ENCODE results near the gene HOXC6. TPM values are rescaled to one million over a fixed set of nuclear protein-coding genes. Genes with fewer than 3 reads are reported as not detected.

Gene HOXC6
- total RNA-seq, 5 donors from 2014 or later (not counting 1 experiment from before 2014, with no cell fraction given), result not detected

DNA sequence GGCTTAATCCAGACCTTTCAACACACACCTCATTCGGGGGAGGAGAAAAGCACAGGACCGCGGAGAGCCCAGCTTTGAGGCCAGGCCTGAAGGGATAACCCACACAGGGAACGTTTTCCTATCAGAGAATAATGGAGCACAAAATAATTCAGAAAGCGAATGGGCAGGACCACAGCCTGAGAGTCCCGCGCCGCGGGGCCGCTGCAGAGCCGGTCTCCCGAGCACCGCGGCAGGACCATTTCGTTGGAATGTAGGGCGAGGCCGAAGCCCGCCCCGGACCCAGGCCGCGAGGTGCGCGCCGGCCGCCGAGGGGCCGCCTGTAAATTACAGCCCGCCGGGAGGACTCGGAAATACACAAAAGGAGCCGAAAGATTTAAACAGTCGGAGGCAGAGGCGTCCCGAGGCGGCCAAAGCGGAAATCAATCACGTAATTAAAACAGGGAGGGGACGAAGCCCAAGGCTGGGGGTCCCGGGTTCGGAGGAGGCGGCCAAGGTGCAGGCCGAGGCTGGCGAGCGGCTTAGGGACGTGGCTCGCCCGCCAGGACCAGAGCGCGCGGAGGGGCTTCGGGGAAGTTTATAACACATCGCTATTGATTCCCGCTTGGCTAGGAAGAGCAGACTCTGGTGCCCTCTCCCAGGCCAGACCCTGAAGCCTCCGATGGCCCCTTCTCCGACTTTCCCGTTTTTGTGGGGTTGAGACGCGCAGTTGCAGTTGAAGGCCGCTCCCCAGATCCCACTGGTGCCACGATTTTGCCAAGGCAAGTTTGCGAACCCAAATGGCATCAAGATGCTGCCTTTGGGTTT is 19.1 kb downstream of the HOXC6 start:
- H3K4me3 ChIP-seq (ENCODE audit: control insufficient read depth in 1 of 2, extremely low read depth in 1 of 2, low read length in 1 of 2), result peak overlapping the region in 1 of 2 donors; percentile 18
- H3K9me3 Mint-ChIP-seq, result no peaks in the 10 kb centered on the region
- H3K4me1 ChIP-seq (ENCODE audit: control insufficient read depth in 1 of 2, extremely low read depth in 1 of 2, insufficient read depth in 2 of 2, low read length in 2 of 2), result peaks cover 0 to 40% of the 10 kb centered on the region in 2 experiments
- H3K9me3 ChIP-seq, result no peaks in the 10 kb centered on the region
- peaks cover 27 to 37% (median 37%) of the 10 kb centered on the region in 3 donors for H3K4me1 Mint-ChIP-seq
- peak overlapping the region; percentile 28 to 62 (median 28) for H3K4me3 Mint-ChIP-seq
- H3K27me3 ChIP-seq (replicated peaks in 1 of 2; ENCODE audit: control insufficient read depth in 2 of 2, extremely low read depth in 1 of 2, insufficient read depth in 2 of 2, low read length in 1 of 2), result peaks cover 30 to 88% of the 10 kb centered on the region in 2 experiments
- peaks cover 90 to 97% of the 10 kb centered on the region in 2 donors for H3K27me3 Mint-ChIP-seq
- CTCF ChIA-PET, result no interaction called here
- DNase-seq (no peak), ATAC-seq (replicated peaks in 1 of 4) (no peak)
- POLR2A ChIA-PET, result no interaction called here
- H3K36me3 ChIP-seq (ENCODE audit: control insufficient read depth in 2 of 2, extremely low read depth in 1 of 2, insufficient read depth in 1 of 2, low read length in 1 of 2), result no peaks in the 10 kb centered on the region
- no peak overlapping the region for H3K27ac ChIP-seq (ENCODE audit: low read length)
- H3K27ac Mint-ChIP-seq, result no peak overlapping the region
- H3K36me3 Mint-ChIP-seq, result no peaks in the 10 kb centered on the region
- WGBS (ENCODE audit: insufficient coverage), result 14% methylated on average over 57 of the region's 61 CpGs

DNA sequence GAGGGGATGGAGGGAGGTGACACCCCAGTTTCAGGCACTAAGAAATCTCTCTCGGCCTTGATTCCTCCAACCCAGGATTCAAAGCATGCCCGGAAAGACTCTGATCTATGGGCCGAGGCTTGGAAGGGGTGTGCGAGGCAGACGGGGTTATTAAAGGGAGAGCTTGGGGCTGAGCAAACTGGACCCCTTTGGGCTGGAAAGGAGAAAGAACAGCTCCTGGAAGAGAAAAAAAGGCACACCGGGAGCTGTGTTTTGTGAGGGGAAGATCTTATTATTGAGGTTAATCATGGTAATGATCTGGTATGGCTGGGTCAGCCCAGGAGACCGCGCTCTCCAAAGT is 19.7 kb downstream of the HOXC6 start:
- peak overlapping the region in 1 of 3 donors; percentile 62 for H3K4me3 Mint-ChIP-seq
- H3K9me3 Mint-ChIP-seq, result no peaks in the 10 kb centered on the region
- WGBS (ENCODE audit: insufficient coverage), result 30% methylated on average over 5 of the region's 8 CpGs
- ATAC-seq (replicated peaks in 1 of 4) (no peak), DNase-seq (no peak)
- Histone ChIP-seq H3K4me3 (ENCODE audit: control insufficient read depth in 1 of 2, extremely low read depth in 1 of 2, low read length in 1 of 2) (no peak overlapping the region), H3K9me3 (no peaks in the 10 kb centered on the region), H3K36me3 (ENCODE audit: control insufficient read depth in 2 of 2, extremely low read depth in 1 of 2, insufficient read depth in 1 of 2, low read length in 1 of 2) (no peaks in the 10 kb centered on the region), H3K27me3 (replicated peaks in 1 of 2; ENCODE audit: control insufficient read depth in 2 of 2, extremely low read depth in 1 of 2, insufficient read depth in 2 of 2, low read length in 1 of 2) (peaks cover 27 to 88% of the 10 kb centered on the region in 2 experiments), H3K27ac (ENCODE audit: low read length) (no peak overlapping the region), H3K4me1 (ENCODE audit: control insufficient read depth in 1 of 2, extremely low read depth in 1 of 2, insufficient read depth in 2 of 2, low read length in 2 of 2) (peaks cover 1 to 46% of the 10 kb centered on the region in 2 experiments)
- H3K27me3 Mint-ChIP-seq, result peaks cover 88 to 96% of the 10 kb centered on the region in 2 donors
- H3K27ac Mint-ChIP-seq, result no peak overlapping the region
- H3K36me3 Mint-ChIP-seq, result no peaks in the 10 kb centered on the region
- peaks cover 33 to 42% (median 42%) of the 10 kb centered on the region in 3 donors for H3K4me1 Mint-ChIP-seq
- ChIA-PET POLR2A (no interaction called here), CTCF (no interaction called here)

DNA sequence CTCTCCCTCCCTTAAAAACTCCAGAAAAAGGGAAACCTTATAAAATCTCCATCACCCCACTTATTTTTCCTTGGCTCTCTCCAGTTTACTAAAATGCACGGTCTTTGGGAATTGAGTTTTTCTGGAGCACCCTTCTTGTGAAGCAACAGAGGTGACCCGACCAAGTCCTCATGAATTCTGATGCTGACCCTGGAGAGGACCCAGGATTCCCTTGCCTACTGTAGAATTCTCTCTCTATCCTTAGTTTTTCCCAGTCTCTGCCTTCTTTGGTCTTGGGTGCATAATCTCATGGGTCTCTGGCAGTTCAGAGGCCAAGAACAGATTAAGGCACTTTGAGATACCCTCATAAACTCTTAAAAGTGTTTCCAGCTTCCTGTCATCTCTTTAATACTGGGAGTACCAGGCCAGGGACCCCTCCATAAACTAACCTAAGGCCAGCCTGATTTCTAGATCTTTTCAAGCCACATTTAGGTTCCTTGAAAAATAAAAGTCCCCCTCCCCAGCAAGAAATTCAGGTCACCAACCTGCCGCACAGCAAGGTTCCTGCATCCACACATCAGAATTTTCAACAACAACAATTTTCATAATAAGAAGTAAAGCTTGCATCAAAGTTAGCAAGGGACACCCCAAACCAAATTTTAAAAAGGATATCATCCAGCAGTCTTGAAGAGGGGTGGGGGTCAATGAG is 20.3 kb downstream of the HOXC6 start:
- DNase-seq, result no peak
- Histone ChIP-seq H3K36me3 (ENCODE audit: control insufficient read depth in 2 of 2, extremely low read depth in 1 of 2, insufficient read depth in 1 of 2, low read length in 1 of 2) (no peaks in the 10 kb centered on the region), H3K4me1 (ENCODE audit: control insufficient read depth in 1 of 2, extremely low read depth in 1 of 2, insufficient read depth in 2 of 2, low read length in 2 of 2) (peaks cover 4 to 52% of the 10 kb centered on the region in 2 experiments), H3K4me3 (ENCODE audit: control insufficient read depth in 1 of 2, extremely low read depth in 1 of 2, low read length in 1 of 2) (no peak overlapping the region), H3K9me3 (no peaks in the 10 kb centered on the region), H3K27ac (ENCODE audit: low read length) (no peak overlapping the region), H3K27me3 (replicated peaks in 1 of 2; ENCODE audit: control insufficient read depth in 2 of 2, extremely low read depth in 1 of 2, insufficient read depth in 2 of 2, low read length in 1 of 2) (peaks cover 28 to 88% of the 10 kb centered on the region in 2 experiments)
- H3K9me3 Mint-ChIP-seq, result no peaks in the 10 kb centered on the region
- no peak for ATAC-seq (replicated peaks in 1 of 4)
- ChIA-PET CTCF (interaction anchor here in 1 of 2 donors (0.6 kb wide), 1 partner anchor 146 kb away, joined by 3 read pairs; no protein-coding TSS in a partner anchor), POLR2A (no interaction called here)
- no peaks in the 10 kb centered on the region for H3K36me3 Mint-ChIP-seq
- peaks cover 36 to 46% (median 45%) of the 10 kb centered on the region in 3 donors for H3K4me1 Mint-ChIP-seq
- peak overlapping the region in 1 of 2 donors; percentile 28 for H3K27ac Mint-ChIP-seq
- H3K4me3 Mint-ChIP-seq, result no peak overlapping the region
- 8% methylated on average over 2 of the region's 3 CpGs for WGBS (ENCODE audit: insufficient coverage)
- peaks cover 86 to 97% of the 10 kb centered on the region in 2 donors for H3K27me3 Mint-ChIP-seq

DNA sequence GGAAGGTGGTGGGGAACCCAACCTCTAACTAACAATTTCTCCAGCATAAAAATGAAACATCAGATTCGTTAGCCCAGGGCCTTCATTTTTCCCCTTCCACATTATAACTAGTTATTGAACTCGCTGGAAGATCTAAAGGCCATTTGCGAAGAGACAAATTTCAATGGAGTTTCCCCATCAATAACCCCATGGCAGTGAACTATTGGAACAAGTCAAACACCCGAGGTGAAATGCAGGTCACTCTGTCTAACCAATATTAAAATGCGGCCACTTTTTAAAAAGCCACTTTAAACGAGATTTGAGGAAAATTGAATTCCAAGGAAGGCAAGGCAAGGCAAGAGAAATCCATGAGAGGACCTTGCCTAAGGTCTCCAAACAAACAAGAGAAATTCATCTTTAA is 20.9 kb downstream of the HOXC6 start:
- Histone ChIP-seq H3K4me1 (ENCODE audit: control insufficient read depth in 1 of 2, extremely low read depth in 1 of 2, insufficient read depth in 2 of 2, low read length in 2 of 2) (peaks cover 4 to 52% of the 10 kb centered on the region in 2 experiments), H3K9me3 (no peaks in the 10 kb centered on the region), H3K27ac (ENCODE audit: low read length) (no peak overlapping the region), H3K27me3 (replicated peaks in 1 of 2; ENCODE audit: control insufficient read depth in 2 of 2, extremely low read depth in 1 of 2, insufficient read depth in 2 of 2, low read length in 1 of 2) (peaks cover 28 to 87% of the 10 kb centered on the region in 2 experiments), H3K4me3 (ENCODE audit: control insufficient read depth in 1 of 2, extremely low read depth in 1 of 2, low read length in 1 of 2) (no peak overlapping the region), H3K36me3 (ENCODE audit: control insufficient read depth in 2 of 2, extremely low read depth in 1 of 2, insufficient read depth in 1 of 2, low read length in 1 of 2) (no peaks in the 10 kb centered on the region)
- H3K9me3 Mint-ChIP-seq, result no peaks in the 10 kb centered on the region
- no peak for DNase-seq
- peaks cover 40 to 46% (median 40%) of the 10 kb centered on the region in 3 donors for H3K4me1 Mint-ChIP-seq
- H3K27me3 Mint-ChIP-seq, result peaks cover 80 to 97% of the 10 kb centered on the region in 2 donors
- ChIA-PET CTCF (interaction anchor here in 1 of 2 donors (0.6 kb wide), 1 partner anchor 147 kb away, joined by 3 read pairs; no protein-coding TSS in a partner anchor), POLR2A (no interaction called here)
- no peaks in the 10 kb centered on the region for H3K36me3 Mint-ChIP-seq
- no peak overlapping the region for H3K4me3 Mint-ChIP-seq
- 57% methylated on average over 5 of the region's 6 CpGs for WGBS (ENCODE audit: insufficient coverage)
- no peak for ATAC-seq (replicated peaks in 1 of 4)
- no peak overlapping the region for H3K27ac Mint-ChIP-seq

DNA sequence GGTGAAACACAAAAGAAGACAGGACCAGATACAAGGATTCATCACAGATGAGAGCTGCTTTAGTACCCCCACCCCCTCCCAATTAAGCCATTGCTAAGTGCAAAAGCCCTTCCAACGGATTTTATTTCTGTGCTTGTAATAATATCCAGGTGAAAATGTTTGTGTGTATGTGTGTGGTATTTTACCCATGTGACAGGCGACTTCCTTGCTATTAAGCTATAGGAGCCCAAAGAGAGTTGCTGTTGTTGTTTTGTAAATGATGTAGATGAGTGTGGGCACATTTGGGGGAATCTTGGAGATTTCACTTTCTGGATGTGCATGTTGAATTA is 22.2 kb downstream of the HOXC6 start:
- Histone ChIP-seq H3K36me3 (ENCODE audit: control insufficient read depth in 2 of 2, extremely low read depth in 1 of 2, insufficient read depth in 1 of 2, low read length in 1 of 2) (no peaks in the 10 kb centered on the region), H3K27ac (ENCODE audit: low read length) (no peak overlapping the region), H3K4me1 (ENCODE audit: control insufficient read depth in 1 of 2, extremely low read depth in 1 of 2, insufficient read depth in 2 of 2, low read length in 2 of 2) (peaks cover 4 to 56% of the 10 kb centered on the region in 2 experiments), H3K27me3 (replicated peaks in 1 of 2; ENCODE audit: control insufficient read depth in 2 of 2, extremely low read depth in 1 of 2, insufficient read depth in 2 of 2, low read length in 1 of 2) (peaks cover 29 to 82% of the 10 kb centered on the region in 2 experiments), H3K4me3 (ENCODE audit: control insufficient read depth in 1 of 2, extremely low read depth in 1 of 2, low read length in 1 of 2) (no peak overlapping the region), H3K9me3 (no peaks in the 10 kb centered on the region)
- H3K27me3 Mint-ChIP-seq, result peaks cover 76 to 93% of the 10 kb centered on the region in 2 donors
- no peaks in the 10 kb centered on the region for H3K9me3 Mint-ChIP-seq
- WGBS (ENCODE audit: insufficient coverage), result no CpG with 5 or more reads among the region's 2 CpGs
- H3K4me3 Mint-ChIP-seq, result no peak overlapping the region
- peak overlapping the region in 1 of 2 donors; percentile 10 for H3K27ac Mint-ChIP-seq
- DNase-seq (no peak), ATAC-seq (replicated peaks in 1 of 4) (no peak)
- CTCF ChIA-PET, result interaction anchor here in 1 of 2 donors (0.5 to 1.1 kb wide), 3 partner anchors 11 to 33 kb away, joined by 3 to 4 read pairs (median 3); no protein-coding TSS in a partner anchor
- peaks cover 39 to 49% (median 44%) of the 10 kb centered on the region in 3 donors for H3K4me1 Mint-ChIP-seq
- POLR2A ChIA-PET, result no interaction called here
- no peaks in the 10 kb centered on the region for H3K36me3 Mint-ChIP-seq

DNA sequence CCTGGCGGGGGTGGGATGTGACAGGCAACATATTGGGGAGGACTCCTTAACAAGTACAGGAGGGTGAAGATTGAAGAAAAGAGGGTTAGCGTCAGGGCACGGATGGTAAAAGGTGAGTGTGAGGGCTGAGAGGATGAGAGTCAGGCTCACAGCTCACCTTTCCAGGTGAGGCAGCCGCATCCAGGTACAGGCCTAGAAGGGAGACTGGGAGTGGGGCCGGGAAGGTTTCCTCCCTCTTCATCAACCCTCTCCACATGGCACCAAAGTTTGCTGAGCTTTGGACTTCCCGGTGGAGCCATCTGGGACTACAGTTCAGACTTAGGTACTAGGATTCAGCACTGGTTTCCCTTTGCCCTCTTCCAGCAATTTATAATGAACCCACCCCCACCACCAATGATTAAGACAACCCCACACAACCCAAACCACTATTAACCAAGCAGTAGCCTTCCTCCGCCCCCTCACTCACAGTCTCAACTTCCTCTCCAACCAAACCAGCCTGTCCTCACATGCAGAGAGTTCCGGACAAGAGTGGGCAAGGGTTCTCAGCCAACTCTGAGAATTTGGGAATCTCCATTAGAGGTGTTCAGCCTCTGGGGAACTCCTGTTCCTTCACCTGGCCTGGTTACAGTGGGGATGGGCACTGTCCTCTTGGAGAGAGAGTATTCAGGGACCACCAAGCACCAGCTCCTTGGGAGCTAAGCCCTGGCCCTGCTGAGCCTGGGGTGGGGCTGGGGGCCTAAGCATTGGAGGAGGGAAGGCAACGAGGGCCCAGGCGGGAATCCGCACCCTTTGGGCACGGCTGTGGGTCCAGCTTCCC is 23.0 kb downstream of the HOXC6 start:
- Mint-ChIP-seq H3K36me3 (no peaks in the 10 kb centered on the region), H3K9me3 (no peaks in the 10 kb centered on the region), H3K4me1 (peaks cover 39 to 49% (median 44%) of the 10 kb centered on the region in 3 donors), H3K27ac (no peak overlapping the region), H3K4me3 (no peak overlapping the region), H3K27me3 (peaks cover 76 to 94% of the 10 kb centered on the region in 2 donors)
- Histone ChIP-seq H3K4me3 (ENCODE audit: control insufficient read depth in 1 of 2, extremely low read depth in 1 of 2, low read length in 1 of 2) (no peak overlapping the region), H3K27me3 (replicated peaks in 1 of 2; ENCODE audit: control insufficient read depth in 2 of 2, extremely low read depth in 1 of 2, insufficient read depth in 2 of 2, low read length in 1 of 2) (peaks cover 30 to 76% of the 10 kb centered on the region in 2 experiments), H3K36me3 (ENCODE audit: control insufficient read depth in 2 of 2, extremely low read depth in 1 of 2, insufficient read depth in 1 of 2, low read length in 1 of 2) (no peaks in the 10 kb centered on the region), H3K9me3 (no peaks in the 10 kb centered on the region), H3K27ac (ENCODE audit: low read length) (no peak overlapping the region), H3K4me1 (ENCODE audit: control insufficient read depth in 1 of 2, extremely low read depth in 1 of 2, insufficient read depth in 2 of 2, low read length in 2 of 2) (peaks cover 4 to 56% of the 10 kb centered on the region in 2 experiments)
- DNase-seq, result no peak
- ChIA-PET CTCF (interaction anchor here in 1 of 2 donors (0.5 to 1.1 kb wide), 3 partner anchors 12 to 34 kb away, joined by 3 to 4 read pairs (median 3); no protein-coding TSS in a partner anchor), POLR2A (no interaction called here)
- no peak for ATAC-seq (replicated peaks in 1 of 4)
- 27% methylated on average over 3 of the region's 12 CpGs for WGBS (ENCODE audit: insufficient coverage)

All from T-cell (primary cell).